Upper lobe of left lung (tissue), 6 donors: ENCODE results near the gene ABHD5. TPM values are rescaled to one million over a fixed set of nuclear protein-coding genes. Genes with fewer than 3 reads are reported as not detected.

ENCODE experiments used
- ATAC-seq, 2 donors: fragments of 200-7000 bp; cut with Tn5 transposase; one replicate each; pipeline ENCODE4 v1.9.1; 2022; ENCODE audit warnings: mild to moderate bottlenecking in 2 of 2, moderate library complexity in 2 of 2; ENCODE audit not compliant: low FRiP score in 2 of 2
- DNase-seq, 2 donors: peaks; one replicate each; pipeline ENCODE4 v3.0.0-alpha.2; 2019 to 2020
- H3K27ac ChIP-seq, 4 donors: fragments of 200-600 bp; sonication (generic); one replicate each; pipeline ENCODE4 v1.5.1; 2016 to 2019
- H3K27me3 ChIP-seq, 4 donors: fragments of 200-600 bp; sonication (generic); one replicate each; pipeline ENCODE4 v1.5.1; 2017 to 2019
- H3K36me3 ChIP-seq, 4 donors: fragments of 200-600 bp; sonication (generic); one replicate each; pipeline ENCODE4 v1.5.1; 2016 to 2019
- H3K4me1 ChIP-seq, 4 donors: fragments of 200-600 bp; sonication (generic); one replicate each; pipeline ENCODE4 v1.5.1; 2018 to 2019
- H3K4me3 ChIP-seq, 4 donors: fragments of 200-600 bp; sonication (generic); one replicate each; pipeline ENCODE4 v1.5.1; 2017 to 2019; ENCODE audit warnings: mild to moderate bottlenecking in 2 of 4, moderate library complexity in 1 of 4
- H3K9me3 ChIP-seq, 4 donors: fragments of 200-600 bp; sonication (generic); one replicate each; pipeline ENCODE4 v1.5.1; 2018 to 2019
- EP300 ChIP-seq, 4 donors: sonication (generic); formaldehyde crosslinking; IDR thresholded peaks; one replicate each; pipeline ENCODE4 v1.5.1; 2017; ENCODE audit warnings: antibody characterized with exemption in 4 of 4, control low read depth in 2 of 4
- POLR2A ChIP-seq, 4 donors: fragments of 450-650 bp; IDR thresholded peaks; one replicate each; pipeline ENCODE4 v1.5.1; 2016 to 2017; ENCODE audit warnings: antibody characterized with exemption in 4 of 4, mild to moderate bottlenecking in 2 of 4
- POLR2AphosphoS5 ChIP-seq, 2 donors: sonication (generic); formaldehyde crosslinking; IDR thresholded peaks; one replicate each; pipeline ENCODE4 v1.5.1; 2017; ENCODE audit warnings: antibody characterized with exemption in 2 of 2
- WGBS, 2 donors: methylation state at CpG; one replicate each; pipeline ENCODE4 v1.1.5; 2017 to 2018; 5-methylcytosine and 5-hydroxymethylcytosine counted together
- total RNA-seq, 6 donors: library from RNA; depleted of rRNA in 4 of 6; stranded (reverse); fragments of >200 nt in 4 of 6; gene quantifications; one replicate each; pipeline versions ENCODE4 v1.1.0 to v1.2.1, GENCODE V29; 2016 to 2021
- TF ChIP-seq, protein P1 (sequence below), 6 experiments: fragments of 450-650 bp in 4 of 6; fragments of 200-600 bp in 2 of 6; sonication (generic) in 2 of 6; IDR thresholded peaks; one replicate each; pipeline ENCODE4 v1.5.1; 2016 to 2019; ENCODE audit warnings: antibody characterized with exemption in 6 of 6
- donor health status: DM: no; HTN: no; CAD: no; lungs with moderate emphysema.
- donor health status: DM: no; HTN: yes; CAD: no; lungs with severe emphysema.

Gene ABHD5
- total RNA-seq, 6 donors from 2014 or later, result 35.6 to 42.6 (median 37.4) TPM

DNA sequence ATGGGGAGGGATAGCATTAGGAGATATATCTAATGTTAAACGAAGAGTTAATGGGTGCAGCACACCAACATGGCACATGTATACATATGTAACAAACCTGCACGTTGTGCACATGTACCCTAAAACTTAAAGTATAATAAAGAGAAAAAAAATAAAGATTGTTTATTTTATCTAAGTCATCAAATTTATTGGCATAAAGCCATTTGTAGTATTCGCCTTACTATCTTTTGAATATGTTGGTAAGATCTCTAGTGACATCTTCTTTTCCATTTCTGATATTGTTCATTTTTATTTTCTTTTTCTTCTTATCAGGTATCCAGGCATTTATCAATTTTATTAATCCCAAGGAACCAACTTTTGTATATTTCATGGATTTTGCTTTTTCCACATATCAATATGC lies 5.8 kb upstream of the ABHD5 start:
- Histone ChIP-seq H3K4me3 (no peak overlapping the region), H3K36me3 (no peaks in the 10 kb centered on the region), H3K9me3 (no peaks in the 10 kb centered on the region), H3K27ac (no peak overlapping the region), H3K27me3 (no peaks in the 10 kb centered on the region), H3K4me1 (peaks cover 0 to 4% (median under 1%) of the 10 kb centered on the region in 4 donors)
- 91 to 99% methylated on average over 3 of the region's 3 CpGs for WGBS, 2 donors
- ATAC-seq, result no peak
- DNase-seq, result no peak
- TF ChIP-seq, protein P1, sequence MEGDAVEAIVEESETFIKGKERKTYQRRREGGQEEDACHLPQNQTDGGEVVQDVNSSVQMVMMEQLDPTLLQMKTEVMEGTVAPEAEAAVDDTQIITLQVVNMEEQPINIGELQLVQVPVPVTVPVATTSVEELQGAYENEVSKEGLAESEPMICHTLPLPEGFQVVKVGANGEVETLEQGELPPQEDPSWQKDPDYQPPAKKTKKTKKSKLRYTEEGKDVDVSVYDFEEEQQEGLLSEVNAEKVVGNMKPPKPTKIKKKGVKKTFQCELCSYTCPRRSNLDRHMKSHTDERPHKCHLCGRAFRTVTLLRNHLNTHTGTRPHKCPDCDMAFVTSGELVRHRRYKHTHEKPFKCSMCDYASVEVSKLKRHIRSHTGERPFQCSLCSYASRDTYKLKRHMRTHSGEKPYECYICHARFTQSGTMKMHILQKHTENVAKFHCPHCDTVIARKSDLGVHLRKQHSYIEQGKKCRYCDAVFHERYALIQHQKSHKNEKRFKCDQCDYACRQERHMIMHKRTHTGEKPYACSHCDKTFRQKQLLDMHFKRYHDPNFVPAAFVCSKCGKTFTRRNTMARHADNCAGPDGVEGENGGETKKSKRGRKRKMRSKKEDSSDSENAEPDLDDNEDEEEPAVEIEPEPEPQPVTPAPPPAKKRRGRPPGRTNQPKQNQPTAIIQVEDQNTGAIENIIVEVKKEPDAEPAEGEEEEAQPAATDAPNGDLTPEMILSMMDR (IDR thresholded peaks at IDR 0.05), result no peak
- TF ChIP-seq POLR2AphosphoS5 (IDR thresholded peaks at IDR 0.05) (no peak), EP300 (IDR thresholded peaks at IDR 0.05) (no peak), POLR2A (IDR thresholded peaks at IDR 0.05) (no peak)

DNA sequence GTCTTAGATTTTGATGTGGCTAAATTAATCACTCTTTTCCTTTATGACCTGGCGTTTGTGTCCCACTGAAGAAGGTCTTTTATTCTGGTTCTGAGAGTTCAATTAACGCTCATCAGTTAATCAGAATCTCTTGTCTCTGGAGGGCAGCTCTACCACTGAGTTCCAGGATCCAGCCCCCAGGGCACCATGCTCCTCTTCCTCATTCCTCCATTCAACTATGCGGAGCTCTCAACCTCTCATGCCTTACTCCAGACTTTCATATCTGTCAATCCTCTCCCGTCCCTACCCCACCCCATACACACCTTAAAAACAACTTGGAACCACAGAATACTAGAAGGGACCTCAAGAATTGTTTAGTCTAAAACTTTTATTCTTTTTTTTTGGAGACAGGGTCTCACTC lies 4.8 kb upstream of the ABHD5 start:
- TF ChIP-seq EP300 (IDR thresholded peaks at IDR 0.05) (no peak), POLR2A (IDR thresholded peaks at IDR 0.05) (no peak)
- DNase-seq, result no peak
- Histone ChIP-seq H3K4me1 (peaks cover 0 to 10% (median 6%) of the 10 kb centered on the region in 4 donors), H3K4me3 (no peak overlapping the region), H3K27ac (no peak overlapping the region), H3K36me3 (no peaks in the 10 kb centered on the region), H3K9me3 (no peaks in the 10 kb centered on the region), H3K27me3 (no peaks in the 10 kb centered on the region)
- 91 to 92% methylated on average over 4 of the region's 4 CpGs for WGBS, 2 donors
- ATAC-seq, result no peak

GRCh38 chr3:43686333-43686699 lies 4.4 kb upstream of the ABHD5 start:
- WGBS, 2 donors, result 90 to 100% methylated on average over 4 of the region's 4 CpGs
- Histone ChIP-seq H3K9me3 (no peaks in the 10 kb centered on the region), H3K27me3 (no peaks in the 10 kb centered on the region), H3K36me3 (no peaks in the 10 kb centered on the region), H3K27ac (no peak overlapping the region), H3K4me1 (peaks cover 0 to 10% (median 6%) of the 10 kb centered on the region in 4 donors), H3K4me3 (no peak overlapping the region)
- no peak for ATAC-seq
- TF ChIP-seq, protein P1 (IDR thresholded peaks at IDR 0.05), result no peak
- DNase-seq, result no peak

DNA sequence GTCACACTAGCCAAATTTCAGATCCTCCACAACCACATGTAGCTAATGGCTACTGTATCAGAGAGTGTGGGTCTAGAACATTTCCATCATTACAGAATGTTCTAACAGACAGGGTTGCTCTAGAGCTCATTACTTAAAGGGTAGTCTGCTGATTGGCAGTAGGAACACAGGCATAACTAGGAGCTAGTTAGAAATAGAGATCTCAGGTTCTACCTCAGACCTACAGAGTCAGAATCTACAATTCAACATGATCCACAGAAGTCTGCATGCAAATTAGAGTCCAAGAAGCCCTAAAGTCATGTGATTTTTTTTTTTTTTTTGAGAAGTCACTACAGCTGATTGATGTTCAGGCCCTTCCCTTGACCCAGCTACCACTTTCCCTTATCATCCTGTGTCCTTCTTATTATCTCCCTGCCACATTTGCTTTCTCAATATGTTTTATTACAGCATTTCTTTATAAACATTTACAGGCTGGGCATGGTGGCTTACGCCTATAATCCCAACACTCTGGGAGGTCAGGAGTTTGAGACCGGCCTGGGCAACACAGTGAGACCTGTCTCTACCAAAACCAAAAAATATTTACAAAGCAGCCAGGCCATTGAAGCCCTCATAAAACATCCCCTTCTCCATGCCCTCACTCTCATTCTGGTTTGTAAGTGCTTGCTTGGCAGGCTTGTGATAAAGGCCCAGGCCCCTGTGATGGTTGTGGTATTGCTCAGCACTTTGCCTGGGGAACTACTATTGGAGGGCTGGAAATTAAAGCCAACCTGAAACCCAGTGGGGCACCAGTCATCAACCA lies 3.8 kb upstream of the ABHD5 start:
- Histone ChIP-seq H3K27me3 (no peaks in the 10 kb centered on the region), H3K36me3 (no peaks in the 10 kb centered on the region), H3K4me1 (peaks cover 4 to 14% (median 10%) of the 10 kb centered on the region in 4 donors), H3K4me3 (no peak overlapping the region), H3K27ac (no peak overlapping the region), H3K9me3 (no peaks in the 10 kb centered on the region)
- ATAC-seq (no peak), DNase-seq (no peak)
- TF ChIP-seq POLR2A (IDR thresholded peaks at IDR 0.05) (no peak), EP300 (IDR thresholded peaks at IDR 0.05) (no peak), POLR2AphosphoS5 (IDR thresholded peaks at IDR 0.05) (no peak)
- TF ChIP-seq, protein P1 (IDR thresholded peaks at IDR 0.05), result no peak
- 79 to 95% methylated on average over 2 of the region's 2 CpGs for WGBS, 2 donors

DNA sequence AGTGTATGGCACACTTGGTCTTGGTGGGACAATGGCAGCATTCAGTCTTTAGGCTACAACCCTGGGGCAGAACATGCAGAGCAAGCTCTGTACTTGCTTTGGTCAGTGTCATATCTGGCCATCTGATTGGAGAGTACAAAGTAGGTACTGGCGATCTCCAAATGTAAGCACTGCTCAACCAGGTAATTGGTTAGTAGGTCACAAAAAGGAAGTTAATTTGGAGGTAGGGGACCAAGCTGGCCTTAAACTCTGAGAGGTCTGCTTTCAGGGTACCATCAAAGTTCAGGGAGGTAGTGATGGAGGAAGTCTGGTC lies 3.3 kb upstream of the ABHD5 start:
- no peak for ATAC-seq
- WGBS, 2 donors, result 93% methylated on average over 1 of the region's 1 CpG
- no peak for DNase-seq

More for the DNA sequence above, 3.3 kb upstream of the ABHD5 start:
- H3K9me3 ChIP-seq, result no peaks in the 10 kb centered on the region
- no peaks in the 10 kb centered on the region for H3K36me3 ChIP-seq
- no peak overlapping the region for H3K4me3 ChIP-seq
- TF ChIP-seq, protein P1 (IDR thresholded peaks at IDR 0.05), result no peak
- TF ChIP-seq POLR2AphosphoS5 (IDR thresholded peaks at IDR 0.05) (no peak), POLR2A (IDR thresholded peaks at IDR 0.05) (no peak), EP300 (IDR thresholded peaks at IDR 0.05) (no peak)
- H3K4me1 ChIP-seq, result peaks cover 9 to 19% (median 14%) of the 10 kb centered on the region in 4 donors
- H3K27ac ChIP-seq, result no peak overlapping the region
- no peaks in the 10 kb centered on the region for H3K27me3 ChIP-seq
